ENCODE data around the gene EHBP1. TPM values are rescaled to one million over a fixed set of nuclear protein-coding genes. Genes with fewer than 3 reads are reported as not detected.
A peak's percentile ranks its signal among the peaks of the same experiment; 100 is the strongest.

EHBP1 gene
- total RNA-seq, 1 donor from 2014 or later: 45.8 TPM

DNA sequence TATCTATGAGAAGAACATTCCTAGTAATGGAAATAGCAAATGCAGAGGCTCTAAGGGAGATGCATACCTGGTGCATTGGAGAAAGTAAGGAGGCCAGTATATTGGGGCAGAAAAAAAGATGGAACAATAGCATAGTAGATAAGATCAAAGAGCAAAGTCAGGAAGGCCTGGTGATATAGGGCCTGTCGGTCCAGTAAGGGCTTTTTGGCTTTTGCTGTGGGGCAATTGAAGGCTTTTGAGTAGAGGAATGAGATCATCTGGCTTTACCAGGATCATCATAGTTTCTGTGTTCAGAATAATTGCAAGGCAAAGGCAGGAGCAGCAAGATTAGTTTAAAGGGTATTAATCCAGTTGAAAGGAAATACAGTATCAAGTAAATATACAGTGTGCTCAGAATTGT, 111.8 kb downstream of the EHBP1 start:
- ATAC-seq: no peak
- no peaks in the 10 kb centered on the region for H3K9me3 ChIP-seq
- TF ChIP-seq, protein P1, sequence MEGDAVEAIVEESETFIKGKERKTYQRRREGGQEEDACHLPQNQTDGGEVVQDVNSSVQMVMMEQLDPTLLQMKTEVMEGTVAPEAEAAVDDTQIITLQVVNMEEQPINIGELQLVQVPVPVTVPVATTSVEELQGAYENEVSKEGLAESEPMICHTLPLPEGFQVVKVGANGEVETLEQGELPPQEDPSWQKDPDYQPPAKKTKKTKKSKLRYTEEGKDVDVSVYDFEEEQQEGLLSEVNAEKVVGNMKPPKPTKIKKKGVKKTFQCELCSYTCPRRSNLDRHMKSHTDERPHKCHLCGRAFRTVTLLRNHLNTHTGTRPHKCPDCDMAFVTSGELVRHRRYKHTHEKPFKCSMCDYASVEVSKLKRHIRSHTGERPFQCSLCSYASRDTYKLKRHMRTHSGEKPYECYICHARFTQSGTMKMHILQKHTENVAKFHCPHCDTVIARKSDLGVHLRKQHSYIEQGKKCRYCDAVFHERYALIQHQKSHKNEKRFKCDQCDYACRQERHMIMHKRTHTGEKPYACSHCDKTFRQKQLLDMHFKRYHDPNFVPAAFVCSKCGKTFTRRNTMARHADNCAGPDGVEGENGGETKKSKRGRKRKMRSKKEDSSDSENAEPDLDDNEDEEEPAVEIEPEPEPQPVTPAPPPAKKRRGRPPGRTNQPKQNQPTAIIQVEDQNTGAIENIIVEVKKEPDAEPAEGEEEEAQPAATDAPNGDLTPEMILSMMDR (IDR thresholded peaks at IDR 0.05): no peak
- H3K4me1 ChIP-seq: peaks cover 7% of the 10 kb centered on the region
- intact Hi-C loops (cut with DNase I): no loop called here
- DNase-seq: no peak
- H3K27me3 ChIP-seq (ENCODE audit: low read depth): no peaks in the 10 kb centered on the region
- H3K4me3 ChIP-seq: no peak overlapping the region
- H3K36me3 ChIP-seq: no peaks in the 10 kb centered on the region
- H3K27ac ChIP-seq: no peak overlapping the region

DNA sequence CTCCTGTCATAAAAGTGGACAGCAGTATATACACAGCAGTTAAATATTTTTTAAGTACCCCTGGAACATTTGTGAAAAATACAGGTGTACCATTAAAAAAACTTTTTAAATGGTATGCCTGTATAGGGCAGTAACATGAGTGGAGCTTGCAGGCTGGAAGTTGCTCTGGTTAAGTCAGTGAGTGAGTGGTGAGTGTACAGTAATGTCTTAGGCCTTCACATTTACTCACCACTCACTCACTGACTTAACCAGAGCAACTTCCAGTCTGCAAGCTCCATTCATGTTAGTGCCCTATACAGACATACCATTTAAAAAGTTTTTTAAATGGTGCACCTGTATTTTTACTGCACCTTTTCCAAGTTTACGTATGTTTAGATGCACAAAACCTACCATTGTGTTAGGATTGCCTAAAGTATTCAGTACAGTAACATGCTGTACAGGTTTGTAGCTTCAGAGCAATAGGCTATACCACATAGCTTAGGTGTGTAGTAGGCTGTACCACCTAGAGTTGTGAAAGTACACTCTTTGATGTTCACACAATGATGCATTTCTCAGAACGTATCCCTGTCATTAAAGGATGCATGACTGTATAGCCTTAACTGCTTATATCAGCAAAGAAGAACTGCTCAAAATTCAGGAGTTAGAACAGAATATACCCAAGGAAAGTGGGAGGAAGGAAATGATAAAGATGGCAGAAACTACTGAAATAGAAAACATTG, 112.6 kb downstream of the EHBP1 start:
- Histone ChIP-seq H3K27ac (no peak overlapping the region), H3K4me1 (peaks cover 11% of the 10 kb centered on the region), H3K27me3 (ENCODE audit: low read depth) (no peaks in the 10 kb centered on the region), H3K4me3 (no peak overlapping the region), H3K9me3 (no peaks in the 10 kb centered on the region), H3K36me3 (no peaks in the 10 kb centered on the region)
- ATAC-seq (no peak), DNase-seq (no peak)
- intact Hi-C loops (cut with DNase I): no loop called here
- TF ChIP-seq, protein P1 (IDR thresholded peaks at IDR 0.05): no peak

DNA sequence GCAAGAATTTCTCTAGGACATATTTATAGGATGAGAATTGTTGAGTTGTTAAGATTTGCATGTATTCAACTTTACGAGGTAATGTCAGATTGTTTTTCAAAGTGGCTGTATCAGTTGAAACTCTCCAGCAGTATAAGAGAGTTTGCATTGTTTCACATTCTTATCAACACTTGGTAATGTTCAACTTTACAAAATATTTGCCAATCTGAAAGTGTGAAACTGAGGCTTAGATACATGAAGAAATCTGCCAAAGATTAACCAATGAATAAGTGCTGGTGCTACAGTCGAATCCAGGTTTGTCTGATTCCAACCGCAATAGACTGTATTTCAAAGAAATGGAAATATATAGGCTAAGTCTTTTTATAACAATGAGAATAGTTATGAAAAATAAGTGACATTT, 117.0 kb downstream of the EHBP1 start:
- ATAC-seq (peak in 1 of 2 donors; percentile 43), DNase-seq (no peak)
- TF ChIP-seq, protein P1 (IDR thresholded peaks at IDR 0.05): no peak

DNA sequence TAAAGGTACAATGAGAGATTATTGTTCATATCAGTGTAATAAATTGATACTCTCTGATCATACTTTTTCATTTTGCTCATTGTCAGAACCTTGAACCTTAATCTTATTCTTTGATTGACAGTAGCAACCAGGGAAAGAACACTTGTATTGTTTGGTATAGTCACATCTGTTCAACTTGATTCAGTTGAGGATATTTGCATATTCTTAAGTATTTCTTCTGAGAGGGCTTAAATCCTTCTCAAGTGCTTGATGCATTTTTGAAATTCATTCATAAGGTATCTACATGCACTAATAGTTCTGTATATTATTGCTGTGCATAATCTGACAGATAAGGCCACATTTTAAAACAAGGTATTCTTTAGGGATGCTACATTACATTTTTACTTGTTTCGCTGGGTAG, 118.9 kb downstream of the EHBP1 start:
- Histone ChIP-seq H3K4me3 (no peak overlapping the region), H3K4me1 (peaks cover 13% of the 10 kb centered on the region), H3K27ac (no peak overlapping the region), H3K27me3 (ENCODE audit: low read depth) (no peaks in the 10 kb centered on the region), H3K9me3 (no peaks in the 10 kb centered on the region), H3K36me3 (no peaks in the 10 kb centered on the region)
- ATAC-seq: peak in 1 of 2 donors; percentile 72
- DNase-seq: no peak
- intact Hi-C loops (cut with DNase I): no loop called here
- TF ChIP-seq, protein P1 (IDR thresholded peaks at IDR 0.05): no peak

More for the DNA sequence above, 117.0 kb downstream of the EHBP1 start:
- Histone ChIP-seq H3K4me3 (no peak overlapping the region), H3K4me1 (peaks cover 13% of the 10 kb centered on the region), H3K27ac (no peak overlapping the region), H3K9me3 (no peaks in the 10 kb centered on the region), H3K36me3 (no peaks in the 10 kb centered on the region), H3K27me3 (ENCODE audit: low read depth) (no peaks in the 10 kb centered on the region)
- intact Hi-C loops (cut with DNase I): no loop called here

DNA sequence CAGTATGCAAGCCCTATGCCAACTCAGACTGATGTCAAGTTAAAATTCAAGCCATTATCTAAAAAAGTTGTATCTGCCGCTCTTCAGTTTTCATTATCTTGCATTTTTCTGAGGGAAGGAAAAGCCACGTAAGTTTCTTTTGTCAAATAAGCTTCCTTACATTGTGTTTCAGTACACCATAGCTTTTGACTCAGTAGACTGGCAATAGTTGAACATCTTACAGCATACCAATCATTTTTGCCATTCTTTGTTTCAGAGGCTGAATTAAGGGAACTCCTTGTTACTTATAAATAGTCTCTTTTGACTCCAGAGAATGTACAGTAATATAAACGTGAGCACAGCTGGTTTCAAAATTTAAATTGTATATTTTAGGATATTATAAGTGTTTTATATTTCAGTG, 120.6 kb downstream of the EHBP1 start:
- no peak for DNase-seq
- Histone ChIP-seq H3K4me1 (peaks cover 13% of the 10 kb centered on the region), H3K27me3 (ENCODE audit: low read depth) (no peaks in the 10 kb centered on the region), H3K4me3 (no peak overlapping the region), H3K27ac (no peak overlapping the region), H3K36me3 (no peaks in the 10 kb centered on the region), H3K9me3 (no peaks in the 10 kb centered on the region)
- intact Hi-C loops (cut with DNase I): no loop called here
- TF ChIP-seq, protein P1 (IDR thresholded peaks at IDR 0.05): no peak
- no peak for ATAC-seq

All from lower lobe of right lung (tissue), 2 donors.